SH-SY5Y (cell line): ENCODE results near the gene LARGE1.

Experiments
- GATA2 ChIP-seq: IDR thresholded peaks from 2 replicates; pipeline ENCODE4 v1.6.1; 2011; ENCODE audit warnings: mild to moderate bottlenecking, low read depth, low read length
- GATA3 ChIP-seq: IDR thresholded peaks from 2 replicates; pipeline ENCODE4 v1.6.1; 2011; ENCODE audit warnings: low read depth, mild to moderate bottlenecking, low read length, moderate library complexity

DNA sequence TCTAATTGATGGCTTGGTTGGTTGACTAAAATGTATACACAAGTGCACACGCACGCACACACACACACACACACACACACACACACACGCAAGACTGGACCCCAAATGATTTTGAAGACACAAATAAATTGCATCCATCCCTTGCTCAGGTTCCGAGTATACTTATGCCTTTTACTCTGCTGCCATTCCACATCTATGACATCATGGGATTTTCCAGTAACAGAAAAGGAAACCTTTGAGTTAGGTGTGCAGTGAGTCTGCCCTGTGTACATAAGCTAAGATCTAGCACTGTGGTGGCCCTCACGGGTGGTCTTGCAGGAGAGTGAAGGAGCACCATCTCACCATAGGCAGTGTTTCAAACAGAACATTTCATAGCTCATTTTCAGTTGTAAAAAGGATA lies 20.5 kb upstream of the LARGE1 start:
- no peak for TF ChIP-seq GATA3
- TF ChIP-seq GATA2, result no peak
